Small intestine (tissue), 16 donors: ENCODE results near the gene COPZ2. TPM values are rescaled to one million over a fixed set of nuclear protein-coding genes. Genes with fewer than 3 reads are reported as not detected.
"Not testable (repeated sequence)": the region's sequence is repeated elsewhere in the genome, so short reads cannot be mapped to it uniquely, and the experiment has no call there.

ENCODE experiments used
- DNase-seq, 2 donors: peaks; one replicate each; pipeline versions ENCODE4 v3.0.0 to v3.0.0-alpha.2; 2013
- FAIRE-seq: peaks from 2 replicates; lab custom pipeline; 2012; peaks lifted over from hg19 to GRCh38; lab: Jason Lieb, UNC
- H3K27ac ChIP-seq, 3 donors: one replicate each; pipeline ENCODE4 v1.5.1; 2013; ENCODE audit warnings: low read length in 2 of 3, mild to moderate bottlenecking in 2 of 3, control low read depth in 1 of 3, inconsistent platforms in 1 of 3, low read depth in 1 of 3, moderate library complexity in 1 of 3
- H3K27me3 ChIP-seq, 3 donors: one replicate each; pipeline ENCODE4 v1.6.1; 2013; ENCODE audit warnings: low read length in 3 of 3, inconsistent platforms in 1 of 3; ENCODE audit not compliant: control insufficient read depth in 3 of 3, insufficient read depth in 3 of 3
- H3K36me3 ChIP-seq, 3 donors: one replicate each; pipeline ENCODE4 v1.6.1; 2013; ENCODE audit warnings: low read length in 3 of 3, inconsistent platforms in 1 of 3, low read depth in 1 of 3, mild to moderate bottlenecking in 1 of 3, moderate library complexity in 1 of 3; ENCODE audit not compliant: control insufficient read depth in 3 of 3, insufficient read depth in 2 of 3
- H3K4me1 ChIP-seq, 3 donors: one replicate each; pipeline ENCODE4 v1.6.1; 2013; ENCODE audit warnings: low read length in 2 of 3, inconsistent platforms in 1 of 3, low read depth in 1 of 3, mild to moderate bottlenecking in 1 of 3, moderate library complexity in 1 of 3; ENCODE audit not compliant: control insufficient read depth in 3 of 3, insufficient read depth in 2 of 3
- H3K4me3 ChIP-seq, 3 donors: one replicate each; pipeline ENCODE4 v1.5.1; 2013; ENCODE audit warnings: low read length in 3 of 3, control low read depth in 1 of 3, inconsistent platforms in 1 of 3, low read depth in 1 of 3, mild to moderate bottlenecking in 1 of 3, moderate library complexity in 1 of 3
- H3K9me3 ChIP-seq, 2 donors: one replicate each; pipeline ENCODE4 v1.6.1; 2013; ENCODE audit warnings: low read depth in 1 of 2, low read length in 1 of 2; ENCODE audit not compliant: control insufficient read depth in 2 of 2, insufficient read depth in 1 of 2
- WGBS, 3 donors: extraction: QIAGEN DNeasy Blood & Tissue Kit; methylation state at CpG; one replicate each; pipeline ENCODE4 v1.1.7; 2013; 5-methylcytosine and 5-hydroxymethylcytosine counted together
- long read RNA-seq, 10 donors: transcript quantifications; one replicate each; lab custom pipeline, GENCODE V29; 2026
- polyA plus RNA-seq, 4 donors: library from polyadenylated mRNA; stranded (reverse) in 3 of 4; unstranded in 1 of 4; fragments of 200-250 nt in 3 of 4; fragments of 120-200 nt in 1 of 4; gene quantifications; one replicate each; pipeline versions ENCODE4 v1.2.1 to v1.2.3, GENCODE V29; 2013
- donor health status: healthy with polysubstance abuse.
- donor health status: control.
- donor health status: control.
- donor health status: Bipolar disorder and iron deficiency.
- donor health status: healthy.

Gene COPZ2
- 1 to 10 TPM in 3 of 4 donors, not detected in 1; 4.4 to 7.3 (median 5.6) TPM for polyA plus RNA-seq
- long read RNA-seq, donor 1, result 0 reads
- long read RNA-seq, donor 2, result 0 reads
- long read RNA-seq, donor 3, partial matches to known transcripts, result 0 of 1 reads
- long read RNA-seq, donor 3, other reads (novel, unspliced or antisense), result 0 of 1 reads
- long read RNA-seq, donor 4, result 0 reads
- long read RNA-seq, donor 5, result 0 reads
- long read RNA-seq, donor 6, result 0 reads
- long read RNA-seq, donor 7, transcript COPZ2-210 (9 exons, 895 nt), result major isoform, 6 of 7 reads
- long read RNA-seq, donor 7, partial matches to known transcripts, result 0 of 7 reads
- long read RNA-seq, donor 7, other reads (novel, unspliced or antisense), result 0 of 7 reads
- long read RNA-seq, donor 8, result 0 reads
- long read RNA-seq, donor 9, result 0 reads
- long read RNA-seq, donor 10, transcript COPZ2-210 (9 exons, 895 nt), result major isoform, 5 of 5 reads
- long read RNA-seq, donor 10, partial matches to known transcripts, result 0 of 5 reads
- long read RNA-seq, donor 10, other reads (novel, unspliced or antisense), result 0 of 5 reads

DNA sequence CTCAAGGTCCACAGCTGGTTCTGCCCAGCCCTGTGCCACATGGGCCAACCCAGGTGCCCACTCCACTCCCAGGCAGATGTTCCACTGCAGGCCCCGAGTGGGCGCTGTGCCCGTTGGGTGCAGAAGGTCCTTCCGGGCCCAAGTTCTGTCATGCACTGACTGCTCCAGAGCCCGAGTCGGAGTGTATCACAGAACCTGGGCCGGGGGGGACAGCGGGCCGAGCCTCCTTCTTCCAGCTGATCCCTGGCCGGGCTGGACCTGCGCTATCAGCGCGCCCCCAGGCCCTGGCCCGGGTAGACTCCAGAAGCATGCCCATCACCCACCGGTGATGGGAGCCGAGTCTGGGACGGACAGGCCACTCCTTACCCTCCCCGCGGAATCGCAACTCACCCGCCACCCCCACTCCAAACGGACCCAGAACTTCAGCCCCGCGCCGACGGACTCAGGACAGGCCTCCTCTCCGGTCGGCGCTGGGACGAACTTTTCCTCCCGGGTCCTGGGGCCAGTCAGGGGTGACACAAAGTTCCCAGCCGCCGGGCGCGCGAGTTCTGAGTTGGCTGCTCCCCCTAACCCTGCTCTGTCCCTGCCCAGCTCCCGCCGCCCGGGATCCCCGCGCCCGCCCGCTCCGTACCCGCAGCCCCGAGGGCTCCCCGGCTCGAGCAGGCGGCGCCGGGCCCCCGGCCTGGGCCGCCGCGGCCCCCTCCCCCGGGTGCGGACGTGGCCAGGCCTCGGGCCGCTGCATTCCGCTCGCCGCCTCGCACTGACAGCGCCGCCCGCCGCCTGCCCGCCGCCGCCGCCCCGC is at the start of gene COPZ2:
Gene COPZ2 (minus strand): TSS at position 762 of the 802 bp plus-strand sequence. CDS start 20 bp downstream, at position 742.
- 1 to 2% (median 1%) methylated on average over 40 to 73 of the region's 73 CpGs for WGBS, 3 donors
- H3K4me1 ChIP-seq, result peaks cover 0 to 11% (median 6%) of the 10 kb centered on the region in 3 donors
- DNase-seq (peak; percentile 31 to 53), FAIRE-seq (no peak)
- H3K4me3 ChIP-seq, result peak within 1 kb of the TSS; percentile 59 to 62 (median 60)
- H3K27me3 ChIP-seq, result peaks cover 0 to 53% (median 7%) of the 10 kb centered on the region in 3 donors
- H3K36me3 ChIP-seq, result peaks cover 0 to 6% (median 0%) of the 10 kb centered on the region in 3 donors
- H3K27ac ChIP-seq, result peak within 1 kb of the TSS in 1 of 3 donors; percentile 32
- no peaks in the 10 kb centered on the region for H3K9me3 ChIP-seq

DNA sequence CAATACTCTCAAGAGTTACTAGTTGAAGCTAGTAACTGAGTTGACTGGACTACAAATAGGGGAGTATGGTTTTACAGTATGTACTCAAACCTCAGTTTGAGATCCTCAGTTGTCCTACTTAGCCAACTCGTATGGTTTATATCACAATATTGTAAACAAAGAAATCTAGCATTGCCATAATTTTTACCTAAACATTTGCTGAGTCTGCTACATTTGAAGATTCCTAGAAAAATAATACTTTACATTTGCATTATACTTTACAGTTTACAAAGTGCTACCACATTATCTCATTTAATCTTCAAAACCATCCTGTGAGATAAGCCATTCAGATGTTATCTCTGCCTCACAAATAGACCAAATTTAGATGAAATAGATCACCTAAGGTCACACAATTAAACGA is 47.3 kb upstream of the COPZ2 start:
- H3K9me3 ChIP-seq, result no peaks in the 10 kb centered on the region
- H3K27me3 ChIP-seq, result no peaks in the 10 kb centered on the region
- WGBS, 3 donors, result 42 to 49% (median 48%) methylated on average over 2 of the region's 2 CpGs
- H3K4me1 ChIP-seq, result peaks cover 0 to 8% (median 0%) of the 10 kb centered on the region in 3 donors
- H3K36me3 ChIP-seq, result no peaks in the 10 kb centered on the region
- H3K27ac ChIP-seq, result no peak overlapping the region
- no peak overlapping the region for H3K4me3 ChIP-seq
- DNase-seq (no peak), FAIRE-seq (no peak)

DNA sequence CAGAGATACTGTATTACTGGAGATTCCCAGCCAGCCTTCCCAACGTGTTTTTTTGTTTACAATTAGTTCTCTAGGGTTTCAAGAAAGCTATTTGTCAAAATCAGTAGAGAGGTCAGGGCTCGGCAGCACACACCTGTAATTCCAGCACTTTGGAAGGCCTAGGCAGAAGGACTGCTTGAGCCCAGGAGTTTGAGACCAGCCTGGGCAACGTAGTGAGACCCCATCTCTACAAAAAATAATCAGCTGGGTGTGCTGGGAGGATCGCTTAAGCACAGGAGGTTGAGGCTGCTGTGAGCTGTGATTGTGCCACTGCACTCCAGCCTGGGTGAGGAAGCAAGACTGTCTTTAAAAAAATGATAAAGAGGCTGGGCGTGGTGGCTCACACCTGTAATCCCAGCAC is 44.3 kb upstream of the COPZ2 start:
- Histone ChIP-seq H3K27me3 (no peaks in the 10 kb centered on the region), H3K27ac (no peak overlapping the region), H3K9me3 (no peaks in the 10 kb centered on the region), H3K4me1 (peaks cover 0 to 8% (median 0%) of the 10 kb centered on the region in 3 donors), H3K36me3 (peaks cover 0 to 9% (median 0%) of the 10 kb centered on the region in 3 donors), H3K4me3 (no peak overlapping the region)
- FAIRE-seq (no peak), DNase-seq (no peak)
- WGBS, 3 donors, result 80 to 84% (median 81%) methylated on average over 5 of the region's 5 CpGs

DNA sequence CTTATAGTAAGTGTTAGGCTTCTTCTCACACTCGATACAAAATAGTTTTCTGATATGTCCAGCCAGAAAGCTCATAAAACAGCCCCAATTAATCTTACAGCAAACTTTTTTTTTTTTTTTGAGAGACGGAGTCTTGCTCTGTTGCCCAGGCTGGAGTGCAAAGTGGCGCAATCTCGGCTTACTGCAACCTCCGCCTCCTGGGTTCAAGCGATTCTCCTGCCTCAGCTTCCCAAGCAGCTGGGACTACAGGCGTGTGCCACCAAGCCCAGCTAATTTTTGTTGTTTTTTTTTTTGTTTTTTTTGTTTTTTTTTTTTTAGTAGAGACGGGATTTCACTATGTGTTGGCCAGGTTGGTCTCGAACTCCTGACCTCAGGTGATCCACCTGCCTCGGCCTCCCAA is 39.6 kb upstream of the COPZ2 start:
- not testable (repeated sequence) for H3K27me3 ChIP-seq, H3K27ac ChIP-seq, H3K4me1 ChIP-seq, H3K4me3 ChIP-seq, H3K9me3 ChIP-seq, DNase-seq, FAIRE-seq
- H3K36me3 ChIP-seq, result peaks cover 0 to 30% (median 0%) of the 10 kb centered on the region in 3 donors
- WGBS, 3 donors, result 91 to 94% (median 94%) methylated on average over 9 to 10 of the region's 10 CpGs

DNA sequence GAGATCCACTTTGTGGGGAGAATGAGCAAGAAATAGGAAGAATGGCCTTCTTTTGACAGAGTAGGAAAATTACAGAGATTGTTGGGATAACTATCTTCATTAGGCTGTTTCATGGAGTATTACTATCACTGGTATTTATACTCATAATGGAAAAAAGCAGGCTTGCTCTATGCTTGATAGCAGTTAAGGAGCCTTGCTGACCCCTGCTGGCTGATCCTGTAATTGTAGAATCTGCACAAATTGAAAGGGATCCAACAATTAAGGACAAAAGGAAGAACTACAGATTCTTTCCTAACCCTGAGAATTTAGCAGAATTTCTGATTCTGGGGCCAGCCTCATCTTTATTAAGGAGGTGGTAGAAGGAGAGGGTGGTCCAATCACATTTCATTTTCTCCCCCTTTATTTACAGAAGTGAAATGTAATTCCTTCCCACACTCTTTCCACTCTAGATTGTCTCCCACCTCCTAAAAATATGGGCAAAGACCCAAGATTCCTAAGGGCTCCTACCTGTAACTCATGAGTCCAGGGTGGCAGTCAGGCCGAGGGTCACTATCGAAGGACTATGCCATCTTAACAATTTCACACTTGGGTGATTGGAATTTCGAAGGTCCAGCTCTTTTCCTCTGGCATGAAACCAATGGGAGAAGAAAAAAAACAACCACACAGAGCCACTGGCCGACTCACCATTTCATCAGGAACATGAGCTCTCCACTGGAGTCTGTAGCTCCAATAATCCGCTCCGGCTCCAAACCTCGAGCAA is 36.9 kb upstream of the COPZ2 start:
- FAIRE-seq, result no peak
- peak; percentile 76 to 82 for DNase-seq
- H3K27ac ChIP-seq, result no peak overlapping the region
- no peaks in the 10 kb centered on the region for H3K4me1 ChIP-seq
- H3K27me3 ChIP-seq, result no peaks in the 10 kb centered on the region
- H3K9me3 ChIP-seq, result no peaks in the 10 kb centered on the region
- peaks cover 0 to 37% (median 2%) of the 10 kb centered on the region in 3 donors for H3K36me3 ChIP-seq
- H3K4me3 ChIP-seq, result no peak overlapping the region
- 77 to 81% (median 78%) methylated on average over 7 of the region's 7 CpGs for WGBS, 3 donors

- not testable (repeated sequence) for H3K27me3 ChIP-seq
- 94 to 97% (median 94%) methylated on average over 5 of the region's 5 CpGs for WGBS, 3 donors
These were observed 36.0 kb upstream of the COPZ2 start for GRCh38 chr17:48073566-48074094.

GRCh38 chr17:48072811-48073210 is 35.2 kb upstream of the COPZ2 start:
- H3K4me1 ChIP-seq, H3K9me3 ChIP-seq, H3K27ac ChIP-seq, H3K27me3 ChIP-seq, DNase-seq, FAIRE-seq, H3K4me3 ChIP-seq: not testable (repeated sequence)
- 95 to 96% (median 96%) methylated on average over 9 of the region's 9 CpGs for whole genome bisulfite sequencing, 3 donors
- peaks cover 2 to 40% (median 4%) of the 10 kb centered on the region in 3 donors for H3K36me3 ChIP-seq

More at GRCh38 chr17:48073566-48074094, 36.0 kb upstream of the COPZ2 start:
- not testable (repeated sequence) for H3K4me3 ChIP-seq, H3K27ac ChIP-seq, FAIRE-seq, H3K4me1 ChIP-seq, DNase-seq, H3K9me3 ChIP-seq
- H3K36me3 ChIP-seq, result peaks cover 2 to 37% (median 2%) of the 10 kb centered on the region in 3 donors
